Smooth muscle cell (in vitro differentiated cells): ENCODE results near the gene HTR4. TPM values are rescaled to one million over a fixed set of nuclear protein-coding genes. Genes with fewer than 3 reads are reported as not detected.

Experiments used
- DNase-seq: peaks from one replicate; lab custom pipeline; 2025; ENCODE audit not compliant: unreplicated experiment; lab: John Stamatoyannopoulos, UW
- H2AFZ ChIP-seq: fragments of 200-600 bp; sonication (generic); 2 replicates; pipeline ENCODE4 v1.6.0; 2016; ENCODE audit warnings: antibody characterized with exemption, low read depth, mild to moderate bottlenecking
- H3F3A ChIP-seq: fragments of 200-600 bp; sonication (generic); 2 replicates; pipeline ENCODE4 v1.6.0; 2017; ENCODE audit warnings: antibody characterized with exemption, low read depth
- H3K27ac ChIP-seq: fragments of 200-600 bp; sonication (generic); 2 replicates; pipeline ENCODE4 v1.5.1; 2016; ENCODE audit warnings: low read depth, mild to moderate bottlenecking
- H3K27me3 ChIP-seq: fragments of 200-600 bp; sonication (generic); 2 replicates; pipeline ENCODE4 v1.6.1; 2016; ENCODE audit warnings: low read depth, mild to moderate bottlenecking
- H3K36me3 ChIP-seq: fragments of 200-600 bp; sonication (generic); 2 replicates; pipeline ENCODE4 v1.5.1; 2016; ENCODE audit warnings: low read depth
- H3K4me1 ChIP-seq: fragments of 200-600 bp; sonication (generic); 2 replicates; pipeline ENCODE4 v1.5.1; 2016; ENCODE audit warnings: low read depth
- H3K4me2 ChIP-seq: fragments of 200-600 bp; sonication (generic); 2 replicates; pipeline ENCODE4 v1.6.0; 2016; ENCODE audit warnings: mild to moderate bottlenecking
- H3K4me3 ChIP-seq: fragments of 200-600 bp; sonication (generic); 2 replicates; pipeline ENCODE4 v1.5.1; 2016; ENCODE audit warnings: mild to moderate bottlenecking
- H3K79me2 ChIP-seq: fragments of 200-600 bp; sonication (generic); 2 replicates; pipeline ENCODE4 v1.6.0; 2016; ENCODE audit warnings: low read depth, mild to moderate bottlenecking
- H3K9ac ChIP-seq: fragments of 200-600 bp; sonication (generic); 2 replicates; pipeline ENCODE4 v1.6.0; 2016; ENCODE audit warnings: low read depth
- H3K9me3 ChIP-seq: fragments of 200-600 bp; sonication (generic); replicated peaks from 2 replicates; pipeline ENCODE4 v1.5.1; 2016; ENCODE audit warnings: low read depth
- H4K20me1 ChIP-seq: fragments of 200-600 bp; sonication (generic); 2 replicates; pipeline ENCODE4 v1.6.0; 2016; ENCODE audit warnings: low read depth
- WGBS: methylation state at CpG from one replicate; pipeline ENCODE4 v1.1.7; 2016; ENCODE audit warnings: low lambda C conversion rate; 5-methylcytosine and 5-hydroxymethylcytosine counted together
- polyA plus RNA-seq: library from polyadenylated mRNA; unstranded; fragments of >200 nt; fragmentation: Nextera tagmentation; extraction: Ambion mirVana; gene quantifications from 2 replicates; pipeline ENCODE4 v1.2.1, GENCODE V29; 2016
- total RNA-seq: library from RNA; depleted of rRNA; stranded (reverse); fragments of >200 nt; gene quantifications from 2 replicates; pipeline ENCODE4 v1.2.3, GENCODE V29; 2014
- TF ChIP-seq, protein P1 (sequence below): fragments of 200-600 bp; sonication (generic); IDR thresholded peaks from 2 replicates; pipeline ENCODE4 v1.5.1; 2017; ENCODE audit warnings: borderline replicate concordance, mild to moderate bottlenecking, antibody characterized with exemption; ENCODE audit not compliant: insufficient read depth, poor library complexity, severe bottlenecking

Gene HTR4
- total and polyA plus RNA-seq, 2 experiments from 2014 or later, result 0.09 TPM; not detected in 1

DNA sequence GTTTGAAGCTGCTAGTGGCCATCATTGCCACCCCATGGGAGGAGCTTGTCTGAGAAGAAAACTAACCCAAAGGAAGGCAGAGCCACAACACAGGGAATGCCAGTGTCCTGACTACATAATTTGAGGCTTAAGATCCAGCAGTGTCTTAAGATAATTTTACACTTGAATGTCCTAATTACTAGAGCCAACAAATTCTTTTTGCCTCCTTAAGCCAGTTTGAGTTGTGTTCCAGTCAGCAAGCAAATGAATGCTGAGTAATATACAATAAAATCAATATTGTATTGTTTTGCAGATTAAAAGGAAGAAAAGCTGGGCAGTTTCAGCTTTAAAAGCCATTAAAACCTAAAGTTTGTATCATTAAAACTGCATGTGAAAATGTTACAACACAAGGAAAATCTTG is 13.9 kb downstream of the HTR4 start:
- no peaks in the 10 kb centered on the region for H3K4me1 ChIP-seq
- TF ChIP-seq, protein P1, sequence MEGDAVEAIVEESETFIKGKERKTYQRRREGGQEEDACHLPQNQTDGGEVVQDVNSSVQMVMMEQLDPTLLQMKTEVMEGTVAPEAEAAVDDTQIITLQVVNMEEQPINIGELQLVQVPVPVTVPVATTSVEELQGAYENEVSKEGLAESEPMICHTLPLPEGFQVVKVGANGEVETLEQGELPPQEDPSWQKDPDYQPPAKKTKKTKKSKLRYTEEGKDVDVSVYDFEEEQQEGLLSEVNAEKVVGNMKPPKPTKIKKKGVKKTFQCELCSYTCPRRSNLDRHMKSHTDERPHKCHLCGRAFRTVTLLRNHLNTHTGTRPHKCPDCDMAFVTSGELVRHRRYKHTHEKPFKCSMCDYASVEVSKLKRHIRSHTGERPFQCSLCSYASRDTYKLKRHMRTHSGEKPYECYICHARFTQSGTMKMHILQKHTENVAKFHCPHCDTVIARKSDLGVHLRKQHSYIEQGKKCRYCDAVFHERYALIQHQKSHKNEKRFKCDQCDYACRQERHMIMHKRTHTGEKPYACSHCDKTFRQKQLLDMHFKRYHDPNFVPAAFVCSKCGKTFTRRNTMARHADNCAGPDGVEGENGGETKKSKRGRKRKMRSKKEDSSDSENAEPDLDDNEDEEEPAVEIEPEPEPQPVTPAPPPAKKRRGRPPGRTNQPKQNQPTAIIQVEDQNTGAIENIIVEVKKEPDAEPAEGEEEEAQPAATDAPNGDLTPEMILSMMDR, result no peak
- no peaks in the 10 kb centered on the region for H3F3A ChIP-seq
- H3K36me3 ChIP-seq, result no peaks in the 10 kb centered on the region
- no peaks in the 10 kb centered on the region for H3K9me3 ChIP-seq
- H3K4me3 ChIP-seq, result no peak overlapping the region
- no peaks in the 10 kb centered on the region for H3K79me2 ChIP-seq
- H3K4me2 ChIP-seq, result no peak overlapping the region
- DNase-seq, result no peak
- no peak overlapping the region for H3K27ac ChIP-seq
- H3K27me3 ChIP-seq, result no peaks in the 10 kb centered on the region
- no peaks in the 10 kb centered on the region for H4K20me1 ChIP-seq
- no peak overlapping the region for H3K9ac ChIP-seq
- H2AFZ ChIP-seq, result no peak overlapping the region

DNA sequence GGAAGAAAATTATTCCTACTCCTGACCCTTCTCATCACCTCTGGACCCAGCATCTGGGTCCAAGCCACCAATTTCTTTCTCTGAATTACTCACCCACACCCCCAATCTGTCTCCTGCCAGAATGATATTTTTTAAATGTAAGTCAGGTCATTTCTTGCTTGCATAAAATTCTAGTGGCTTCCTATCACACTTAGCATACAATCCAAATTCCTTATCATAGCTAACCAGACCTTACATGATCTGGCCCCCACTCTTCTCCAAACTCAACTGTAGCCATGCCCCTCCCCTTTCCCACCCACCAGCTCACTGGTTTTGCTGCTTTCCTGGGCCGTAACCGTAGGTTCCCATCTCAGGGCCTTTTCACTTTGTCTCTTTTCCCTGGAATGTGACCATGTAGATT is 15.2 kb downstream of the HTR4 start:
- H3K9ac ChIP-seq, result no peak overlapping the region
- H3F3A ChIP-seq, result no peaks in the 10 kb centered on the region
- no peak overlapping the region for H3K27ac ChIP-seq
- H3K4me1 ChIP-seq, result peaks cover 8% of the 10 kb centered on the region
- 90% methylated on average over 2 of the region's 2 CpGs for WGBS
- H4K20me1 ChIP-seq, result no peaks in the 10 kb centered on the region
- no peaks in the 10 kb centered on the region for H3K9me3 ChIP-seq
- no peak overlapping the region for H3K4me2 ChIP-seq
- no peak overlapping the region for H3K4me3 ChIP-seq
- H3K36me3 ChIP-seq, result no peaks in the 10 kb centered on the region
- TF ChIP-seq, protein P1, result no peak
- no peak overlapping the region for H2AFZ ChIP-seq
- DNase-seq, result no peak
- H3K79me2 ChIP-seq, result no peaks in the 10 kb centered on the region
- H3K27me3 ChIP-seq, result no peaks in the 10 kb centered on the region

DNA sequence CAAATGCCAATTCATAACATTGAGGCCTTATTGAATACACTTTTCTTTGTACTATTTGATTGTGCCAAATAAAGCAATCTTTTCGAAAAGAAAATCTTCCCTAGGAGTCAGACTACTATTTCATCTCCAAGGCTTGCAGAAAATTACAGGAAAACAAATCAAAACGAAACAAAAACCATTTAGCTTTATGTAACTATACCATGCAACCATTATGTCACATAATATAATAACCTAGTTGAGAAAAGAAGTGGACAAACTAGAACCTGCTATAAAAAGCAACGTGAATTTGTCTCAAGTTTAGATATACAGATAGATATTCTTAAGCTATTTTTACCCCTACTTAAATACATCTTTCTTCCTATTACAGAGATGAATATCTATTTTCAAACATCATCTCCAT is 18.0 kb downstream of the HTR4 start:
- H3K4me3 ChIP-seq, result no peak overlapping the region
- H4K20me1 ChIP-seq, result no peaks in the 10 kb centered on the region
- no peaks in the 10 kb centered on the region for H3K36me3 ChIP-seq
- no peaks in the 10 kb centered on the region for H3K79me2 ChIP-seq
- no peaks in the 10 kb centered on the region for H3K27me3 ChIP-seq
- no peaks in the 10 kb centered on the region for H3F3A ChIP-seq
- no peaks in the 10 kb centered on the region for H3K9me3 ChIP-seq
- no peak overlapping the region for H3K9ac ChIP-seq
- DNase-seq, result no peak
- H3K27ac ChIP-seq, result no peak overlapping the region
- 95% methylated on average over 3 of the region's 3 CpGs for WGBS
- H3K4me2 ChIP-seq, result no peak overlapping the region
- TF ChIP-seq, protein P1, result no peak
- H2AFZ ChIP-seq, result no peak overlapping the region
- H3K4me1 ChIP-seq, result peaks cover 8% of the 10 kb centered on the region

DNA sequence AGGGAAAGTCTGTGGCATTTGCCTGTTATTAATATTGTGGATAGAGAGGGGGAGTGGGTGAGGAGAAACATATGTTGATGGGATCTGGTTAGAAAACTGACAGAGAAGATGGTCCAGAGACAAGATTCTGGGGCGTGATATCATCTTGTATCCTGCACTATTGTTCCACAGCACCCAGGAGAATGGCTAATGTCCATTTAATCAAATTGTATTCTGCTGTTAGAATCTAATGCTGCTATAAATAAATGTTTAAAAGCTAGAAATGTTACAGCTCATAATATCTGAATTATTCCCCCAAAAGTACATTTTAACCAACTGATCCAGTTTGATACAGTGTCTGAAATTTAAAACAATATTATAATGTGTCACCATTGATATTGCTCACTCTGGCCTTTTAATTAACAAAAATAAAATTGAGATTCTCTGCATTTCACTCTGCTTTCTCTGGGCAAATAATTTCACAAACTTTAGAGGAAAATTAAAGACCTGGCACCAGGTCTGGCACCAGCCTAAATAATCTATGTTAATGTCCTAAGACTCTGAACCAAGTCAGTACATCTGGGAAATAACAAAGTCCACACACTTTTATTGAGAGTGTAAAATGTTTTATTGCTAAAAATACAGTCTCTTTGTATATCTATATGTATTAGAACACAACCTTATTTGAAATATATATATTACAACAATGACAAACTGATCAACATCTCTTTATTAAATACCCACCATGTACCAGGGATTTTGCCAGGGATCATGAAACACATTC is 18.8 kb downstream of the HTR4 start:
- peaks cover 8% of the 10 kb centered on the region for H3K4me1 ChIP-seq
- WGBS, result 97% methylated on average over 1 of the region's 1 CpG

More for the DNA sequence above, 18.8 kb downstream of the HTR4 start:
- no peak overlapping the region for H3K27ac ChIP-seq
- no peak overlapping the region for H3K4me3 ChIP-seq
- H3K9ac ChIP-seq, result no peak overlapping the region
- no peaks in the 10 kb centered on the region for H3K9me3 ChIP-seq
- no peaks in the 10 kb centered on the region for H3K36me3 ChIP-seq
- H3F3A ChIP-seq, result no peaks in the 10 kb centered on the region
- TF ChIP-seq, protein P1, result no peak
- H4K20me1 ChIP-seq, result no peaks in the 10 kb centered on the region
- H3K4me2 ChIP-seq, result no peak overlapping the region
- no peak for DNase-seq
- no peaks in the 10 kb centered on the region for H3K79me2 ChIP-seq
- H2AFZ ChIP-seq, result no peak overlapping the region
- no peaks in the 10 kb centered on the region for H3K27me3 ChIP-seq
